Effector memory CD4-positive, alpha-beta T cell (primary cell): Measurements from ENCODE around the gene ZNF326.

Experiments used
- DNase-seq, 3 donors: peaks; one replicate each; pipeline ENCODE4 v3.0.0-alpha.2; 2020
- H3K27ac ChIP-seq: 2 replicates; pipeline ENCODE4 v1.7.0; 2013; ENCODE audit warnings: mild to moderate bottlenecking, low read length, moderate library complexity; ENCODE audit not compliant: insufficient read depth, poor library complexity, severe bottlenecking
- H3K27me3 ChIP-seq: replicated peaks from 2 replicates; pipeline ENCODE4 v1.7.0; 2013; ENCODE audit warnings: mild to moderate bottlenecking, low read length; ENCODE audit not compliant: insufficient read depth, control insufficient read depth, poor library complexity, severe bottlenecking
- H3K36me3 ChIP-seq: 2 replicates; pipeline ENCODE4 v1.7.0; 2013; ENCODE audit warnings: mild to moderate bottlenecking, low read length, moderate library complexity; ENCODE audit not compliant: control insufficient read depth, insufficient read depth
- H3K4me1 ChIP-seq: 2 replicates; pipeline ENCODE4 v1.7.0; 2013; ENCODE audit warnings: low read length, mild to moderate bottlenecking; ENCODE audit not compliant: control insufficient read depth, insufficient read depth, poor library complexity, severe bottlenecking
- H3K4me3 ChIP-seq: 2 replicates; pipeline ENCODE4 v1.7.0; 2013; ENCODE audit warnings: low read length, low read depth, mild to moderate bottlenecking; ENCODE audit not compliant: insufficient read depth, poor library complexity, severe bottlenecking
- H3K9me3 ChIP-seq: 2 replicates; pipeline ENCODE4 v1.7.0; 2013; ENCODE audit warnings: mild to moderate bottlenecking, low read length, moderate library complexity; ENCODE audit not compliant: control insufficient read depth

ZNF326 gene

DNA sequence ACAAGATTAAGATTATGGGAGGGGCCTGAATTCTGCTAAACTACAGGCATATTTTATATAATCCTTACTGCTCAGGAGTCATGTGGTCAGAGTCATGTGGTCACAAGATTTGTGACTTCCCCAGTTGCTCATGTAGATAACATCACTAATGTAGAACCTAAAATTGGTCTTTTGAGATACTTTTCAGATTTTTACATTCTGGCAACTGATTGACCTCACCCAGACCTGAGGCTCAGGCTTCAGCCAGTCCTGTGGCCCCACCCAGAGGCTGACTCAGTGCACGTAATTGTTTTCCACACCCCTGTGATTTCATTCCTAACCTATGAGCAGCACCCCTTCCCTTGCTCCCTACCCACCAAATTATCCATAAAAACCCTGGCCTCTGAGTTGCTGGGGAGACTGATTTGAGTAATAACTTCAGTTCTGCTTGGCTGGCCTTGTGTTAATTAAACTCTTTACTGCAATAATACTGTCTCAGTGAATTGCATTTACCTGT is 41.7 kb upstream of the ZNF326 start:
- no peak overlapping the region for H3K4me3 ChIP-seq
- no peaks in the 10 kb centered on the region for H3K36me3 ChIP-seq
- peak in 1 of 3 donors; percentile 10 for DNase-seq
- no peaks in the 10 kb centered on the region for H3K4me1 ChIP-seq
- no peaks in the 10 kb centered on the region for H3K9me3 ChIP-seq
- no peak overlapping the region for H3K27ac ChIP-seq
- no peaks in the 10 kb centered on the region for H3K27me3 ChIP-seq

DNA sequence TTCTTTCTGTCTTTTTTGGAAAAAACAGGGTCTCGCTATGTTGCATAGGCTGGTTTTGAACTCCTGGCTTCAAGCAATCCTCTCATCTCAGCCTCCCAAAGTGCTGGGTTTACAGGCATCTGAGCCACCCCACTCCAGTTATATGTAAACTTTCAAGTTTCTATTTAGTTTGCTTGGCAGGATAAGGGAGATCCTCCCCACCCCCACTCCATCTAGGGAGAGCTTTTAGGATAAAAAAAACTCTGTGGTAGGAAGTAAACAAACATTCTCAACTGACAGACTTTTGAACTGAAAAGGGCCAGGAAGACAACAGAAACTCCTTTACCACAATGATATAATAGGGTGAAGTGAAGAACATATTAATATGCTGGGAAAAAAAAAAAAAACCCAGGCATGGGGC is 41.0 kb upstream of the ZNF326 start:
- H3K4me3 ChIP-seq = no peak overlapping the region
- no peak overlapping the region for H3K27ac ChIP-seq
- H3K27me3 ChIP-seq = no peaks in the 10 kb centered on the region
- DNase-seq = no peak
- no peaks in the 10 kb centered on the region for H3K36me3 ChIP-seq
- no peaks in the 10 kb centered on the region for H3K4me1 ChIP-seq
- H3K9me3 ChIP-seq = no peaks in the 10 kb centered on the region

DNA sequence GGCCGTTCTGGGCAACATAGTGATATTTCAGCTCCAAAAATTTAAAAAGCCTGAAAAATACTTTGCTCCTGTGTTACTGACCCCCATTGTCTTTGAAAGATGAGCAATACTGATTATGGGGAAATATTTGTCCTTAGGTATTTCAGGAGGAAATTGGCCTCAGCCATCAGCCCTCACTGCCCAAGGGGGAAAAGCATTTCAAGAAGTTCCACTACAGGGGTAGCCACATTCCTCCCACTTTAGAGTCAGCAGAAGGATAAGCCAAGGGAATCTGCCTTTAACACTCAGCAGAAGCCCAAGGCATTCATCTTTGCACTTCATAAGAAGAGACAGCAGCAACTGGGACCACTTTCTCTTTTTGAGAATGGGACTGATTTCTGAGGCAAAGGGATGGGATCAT is 40.5 kb upstream of the ZNF326 start:
- H3K36me3 ChIP-seq = no peaks in the 10 kb centered on the region
- no peaks in the 10 kb centered on the region for H3K9me3 ChIP-seq
- H3K27ac ChIP-seq = no peak overlapping the region
- H3K4me3 ChIP-seq = no peak overlapping the region
- H3K27me3 ChIP-seq = no peaks in the 10 kb centered on the region
- H3K4me1 ChIP-seq = no peaks in the 10 kb centered on the region
- no peak for DNase-seq

DNA sequence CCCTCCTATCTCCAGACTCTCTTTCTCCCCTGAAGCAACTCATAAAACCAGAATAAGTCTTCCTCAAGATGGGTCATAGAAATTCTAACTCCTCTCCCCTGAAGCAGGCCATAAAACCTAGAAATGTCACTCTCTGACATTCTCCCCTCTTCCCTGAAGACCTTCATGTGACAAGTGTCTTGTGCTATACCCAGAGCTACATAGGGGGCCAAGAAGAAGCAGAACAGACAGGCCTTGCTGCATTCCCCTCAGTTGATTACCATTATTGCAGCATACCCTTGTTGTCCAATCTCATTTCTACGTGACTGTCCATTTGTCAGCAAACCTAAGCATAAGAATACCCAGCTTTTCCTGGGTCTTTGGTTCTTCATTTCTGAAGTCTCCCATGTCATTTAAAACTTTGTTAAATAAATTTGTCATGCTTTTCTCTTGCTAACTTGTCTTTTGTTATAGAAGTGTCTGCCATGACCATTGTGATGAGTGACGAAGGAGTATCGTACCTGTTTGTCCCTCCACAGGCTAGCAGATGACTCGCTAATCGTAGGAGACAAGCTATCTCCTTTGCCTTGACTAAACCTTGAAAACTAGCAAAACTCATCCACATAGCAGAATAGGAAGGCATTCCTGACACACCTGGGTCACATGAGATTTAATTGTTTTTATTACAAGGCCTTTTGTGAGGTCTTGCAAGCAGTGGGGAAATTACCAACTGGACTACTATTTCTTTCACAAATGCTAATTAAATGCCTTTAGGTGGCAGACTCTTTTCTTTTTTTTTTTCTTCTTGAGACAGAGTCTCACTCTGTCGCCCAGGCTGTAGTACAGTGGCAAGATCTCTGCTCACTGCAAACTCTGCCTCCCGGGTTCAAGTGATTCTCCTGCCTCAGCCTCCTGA is 39.4 kb upstream of the ZNF326 start:
- no peak for DNase-seq
- H3K4me3 ChIP-seq = no peak overlapping the region
- H3K36me3 ChIP-seq = no peaks in the 10 kb centered on the region
- no peaks in the 10 kb centered on the region for H3K9me3 ChIP-seq
- H3K4me1 ChIP-seq = no peaks in the 10 kb centered on the region
- peaks cover 4% of the 10 kb centered on the region for H3K27me3 ChIP-seq
- H3K27ac ChIP-seq = no peak overlapping the region

DNA sequence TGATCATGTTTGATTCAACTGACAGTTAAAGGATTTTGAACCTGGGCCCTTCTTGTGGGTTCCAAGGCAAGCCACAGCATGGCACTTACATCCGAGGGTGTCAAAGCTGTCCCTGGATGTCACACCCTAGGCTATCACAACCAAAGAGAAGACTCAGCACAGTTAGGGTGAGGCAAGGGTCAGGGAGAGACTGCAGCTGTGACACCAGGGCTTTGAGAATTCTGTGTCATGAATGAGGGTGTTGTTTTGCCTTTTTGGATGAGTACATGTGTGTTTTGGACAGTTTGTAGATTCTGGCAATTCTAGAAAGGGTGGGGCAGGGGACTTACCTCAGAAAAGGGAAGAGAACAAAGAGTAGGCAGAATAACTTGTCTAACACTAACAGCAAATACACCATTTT is 37.8 kb upstream of the ZNF326 start:
- H3K27ac ChIP-seq = no peak overlapping the region
- no peak for DNase-seq
- no peaks in the 10 kb centered on the region for H3K4me1 ChIP-seq
- H3K27me3 ChIP-seq = peaks cover 4% of the 10 kb centered on the region
- no peaks in the 10 kb centered on the region for H3K36me3 ChIP-seq
- no peaks in the 10 kb centered on the region for H3K9me3 ChIP-seq
- no peak overlapping the region for H3K4me3 ChIP-seq

DNA sequence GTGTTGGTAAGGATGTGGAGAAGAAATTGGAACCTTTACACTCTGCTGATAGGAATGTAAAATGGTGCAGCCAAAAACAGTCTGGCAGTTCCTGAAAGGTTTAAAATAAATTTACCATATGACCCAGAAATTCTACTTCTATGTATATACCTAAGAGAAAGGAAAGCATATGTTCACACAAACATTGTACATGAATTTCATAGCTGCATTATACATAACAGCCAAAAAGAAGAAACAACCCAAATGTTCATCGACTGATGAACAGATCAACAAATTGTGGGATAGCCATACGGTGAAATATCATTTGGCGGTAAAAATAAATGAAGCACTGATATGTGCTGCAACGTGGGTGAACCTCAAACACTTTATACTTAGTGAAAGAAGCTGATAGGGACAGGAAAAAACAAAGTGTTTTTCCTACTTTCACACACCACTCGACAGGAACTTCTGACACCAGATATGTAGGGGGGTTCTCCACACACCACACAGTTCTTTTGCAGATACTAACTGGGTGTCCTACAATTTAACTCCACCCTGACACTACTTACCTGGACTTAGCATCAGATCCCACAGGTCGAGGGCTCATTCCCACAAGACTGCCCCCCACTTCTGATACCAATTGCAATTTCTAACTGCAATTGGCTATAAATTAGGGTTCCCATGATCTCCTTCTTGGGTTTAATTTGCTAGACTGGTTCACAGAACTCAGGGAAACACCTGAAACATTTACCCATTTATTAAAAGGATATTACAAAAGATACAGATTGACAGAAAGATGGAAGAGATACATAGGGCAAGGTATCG is 35.9 kb upstream of the ZNF326 start:
- no peak overlapping the region for H3K27ac ChIP-seq
- H3K4me1 ChIP-seq = no peaks in the 10 kb centered on the region
- H3K4me3 ChIP-seq = no peak overlapping the region
- DNase-seq = no peak
- no peaks in the 10 kb centered on the region for H3K9me3 ChIP-seq
- no peaks in the 10 kb centered on the region for H3K36me3 ChIP-seq
- H3K27me3 ChIP-seq = peaks cover 4% of the 10 kb centered on the region

DNA sequence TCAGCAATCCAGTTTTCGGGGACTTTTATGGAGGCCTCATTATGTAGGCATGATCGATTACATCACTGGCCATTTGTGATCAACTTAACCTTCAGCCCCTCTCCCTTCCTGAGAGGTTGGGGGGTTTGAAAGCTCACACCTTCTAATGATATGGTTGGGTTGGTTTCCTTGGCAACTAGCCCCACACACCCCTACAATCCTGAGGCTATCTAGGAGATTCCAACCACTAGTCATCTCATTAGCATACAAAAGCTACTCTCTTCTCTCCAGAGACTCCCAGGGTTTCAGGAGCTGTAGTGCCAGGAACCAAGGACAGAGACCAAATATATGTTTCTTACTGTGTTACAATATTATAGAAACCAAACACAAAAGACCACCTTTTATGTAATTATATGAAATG is 35.2 kb upstream of the ZNF326 start:
- no peak for DNase-seq
- Histone ChIP-seq H3K36me3 (no peaks in the 10 kb centered on the region), H3K4me1 (no peaks in the 10 kb centered on the region), H3K27me3 (peaks cover 4% of the 10 kb centered on the region), H3K9me3 (no peaks in the 10 kb centered on the region), H3K4me3 (no peak overlapping the region), H3K27ac (no peak overlapping the region)

DNA sequence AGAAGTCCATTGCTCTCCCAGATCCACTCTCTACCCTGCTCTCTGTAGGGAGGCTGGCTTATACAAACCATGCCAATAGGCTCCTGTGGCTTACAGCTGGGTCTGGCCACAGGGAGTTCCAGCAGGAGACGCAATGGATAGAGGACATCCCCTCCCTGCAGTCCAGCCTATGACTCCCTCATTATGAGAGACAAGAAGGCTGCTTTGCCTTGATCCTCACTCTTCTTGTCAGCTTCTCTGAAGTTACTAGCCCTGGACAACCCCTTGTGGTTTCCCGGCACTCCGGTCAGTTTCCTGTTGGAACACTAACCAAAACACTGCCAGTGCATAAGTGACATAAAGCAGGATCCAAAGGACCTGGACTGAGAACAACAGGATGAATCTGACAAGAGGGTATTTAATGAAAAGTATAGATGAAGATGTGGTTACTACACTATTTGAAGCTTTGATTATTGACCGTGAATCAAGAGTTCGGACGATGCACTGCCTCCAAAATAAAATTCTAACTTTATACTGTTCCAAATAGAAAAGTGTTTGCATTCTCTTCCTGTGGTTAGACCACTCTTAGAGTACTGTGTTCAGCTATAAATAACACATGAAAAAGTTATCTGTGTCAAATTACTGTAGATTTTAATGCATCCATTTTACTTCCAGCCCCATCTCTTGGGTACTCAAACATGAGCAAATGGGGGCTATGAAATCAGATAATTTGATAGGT is 32.7 kb upstream of the ZNF326 start:
- DNase-seq = no peak
- Histone ChIP-seq H3K4me3 (no peak overlapping the region), H3K27me3 (peaks cover 4% of the 10 kb centered on the region), H3K27ac (no peak overlapping the region), H3K4me1 (no peaks in the 10 kb centered on the region), H3K36me3 (no peaks in the 10 kb centered on the region), H3K9me3 (no peaks in the 10 kb centered on the region)

- H3K9me3 ChIP-seq = no peaks in the 10 kb centered on the region
- no peak overlapping the region for H3K4me3 ChIP-seq
- H3K4me1 ChIP-seq = no peaks in the 10 kb centered on the region
- no peaks in the 10 kb centered on the region for H3K36me3 ChIP-seq
- no peak overlapping the region for H3K27ac ChIP-seq
- DNase-seq = no peak
- peaks cover 4% of the 10 kb centered on the region for H3K27me3 ChIP-seq
Measured at GRCh38 chr1:89962742-89963075, 32.2 kb upstream of the ZNF326 start.
